Right atrium auricular region (tissue), 2 donors: ENCODE results near the gene MSL3. TPM values are rescaled to one million over a fixed set of nuclear protein-coding genes. Genes with fewer than 3 reads are reported as not detected.

Source experiments
- DNase-seq: peaks from one replicate; pipeline ENCODE4 v3.0.0-alpha.2; 2019; ENCODE audit warnings: low spot score
- H3K27ac ChIP-seq, 2 donors: fragments of 200-600 bp; sonication (generic); 1 replicate in 1 of 2; 2 replicates in 1 of 2; pipeline ENCODE4 v1.5.1; 2016 to 2019
- H3K27me3 ChIP-seq, 2 donors: fragments of 200-600 bp; sonication (generic); one replicate each; pipeline versions ENCODE4 v1.5.1 to v1.6.0; 2017 to 2019
- H3K36me3 ChIP-seq: fragments of 200-600 bp; sonication (generic); one replicate; pipeline ENCODE4 v1.5.1; 2016
- H3K4me1 ChIP-seq, 2 donors: fragments of 200-600 bp; sonication (generic); one replicate each; pipeline versions ENCODE4 v1.5.1 to v1.6.0; 2017 to 2019
- H3K4me3 ChIP-seq, 2 donors: fragments of 200-600 bp; sonication (generic); 1 replicate in 1 of 2; 2 replicates in 1 of 2; pipeline ENCODE4 v1.5.1; 2017 to 2019; ENCODE audit warnings: mild to moderate bottlenecking in 1 of 2, moderate library complexity in 1 of 2
- H3K9me3 ChIP-seq, 2 donors: fragments of 200-600 bp; sonication (generic); one replicate each; pipeline ENCODE4 v1.5.1; 2019
- CTCF ChIP-seq, 2 donors: fragments of 200-600 bp; sonication (generic); IDR thresholded peaks; one replicate each; pipeline ENCODE4 v1.5.1; 2019; ENCODE audit warnings: antibody characterized with exemption in 2 of 2
- total RNA-seq, 2 donors: library from RNA; depleted of rRNA; stranded (reverse); fragments of >200 nt; gene quantifications; one replicate each; pipeline ENCODE4 v1.1.0, GENCODE V29; 2016

Gene MSL3
- total RNA-seq, 2 donors from 2014 or later, result 11.4 to 13.2 TPM

- DNase-seq, result no peak
- Histone ChIP-seq H3K36me3 (peaks cover 6% of the 10 kb centered on the region), H3K9me3 (no peaks in the 10 kb centered on the region), H3K27ac (no peak overlapping the region), H3K27me3 (no peaks in the 10 kb centered on the region), H3K4me3 (no peak overlapping the region), H3K4me1 (no peaks in the 10 kb centered on the region)
- TF ChIP-seq CTCF (IDR thresholded peaks at IDR 0.05), result peak; percentile 68 to 85
These were observed 12.3 kb downstream of the MSL3 start for GRCh38 chrX:11770320-11770719.

- TF ChIP-seq CTCF (IDR thresholded peaks at IDR 0.05), result no peak
- H3K27ac ChIP-seq, result no peak overlapping the region
- H3K27me3 ChIP-seq, result no peaks in the 10 kb centered on the region
- H3K4me3 ChIP-seq, result no peak overlapping the region
- no peaks in the 10 kb centered on the region for H3K36me3 ChIP-seq
- H3K4me1 ChIP-seq, result no peaks in the 10 kb centered on the region
- DNase-seq, result no peak
- H3K9me3 ChIP-seq, result no peaks in the 10 kb centered on the region
These were observed 20.2 kb downstream of the MSL3 start for GRCh38 chrX:11778230-11778629.

- H3K9me3 ChIP-seq, result no peaks in the 10 kb centered on the region
- no peak overlapping the region for H3K4me3 ChIP-seq
- no peaks in the 10 kb centered on the region for H3K27me3 ChIP-seq
- no peaks in the 10 kb centered on the region for H3K36me3 ChIP-seq
- no peak overlapping the region for H3K27ac ChIP-seq
- no peak for TF ChIP-seq CTCF (IDR thresholded peaks at IDR 0.05)
- H3K4me1 ChIP-seq, result no peaks in the 10 kb centered on the region
- DNase-seq, result no peak
These were observed 23.1 kb downstream of the MSL3 start for GRCh38 chrX:11781133-11781532.

- TF ChIP-seq CTCF (IDR thresholded peaks at IDR 0.05), result no peak
These were observed 23.8 kb downstream of the MSL3 start for GRCh38 chrX:11781734-11782370.

GRCh38 chrX:11784543-11784942, 26.5 kb downstream of the MSL3 start:
- no peak for DNase-seq

More at GRCh38 chrX:11781734-11782370, 23.8 kb downstream of the MSL3 start:
- Histone ChIP-seq H3K4me3 (no peak overlapping the region), H3K36me3 (no peaks in the 10 kb centered on the region), H3K9me3 (no peaks in the 10 kb centered on the region), H3K27me3 (no peaks in the 10 kb centered on the region), H3K4me1 (no peaks in the 10 kb centered on the region), H3K27ac (no peak overlapping the region)
- DNase-seq, result no peak

More at GRCh38 chrX:11784543-11784942, 26.5 kb downstream of the MSL3 start:
- no peak for TF ChIP-seq CTCF (IDR thresholded peaks at IDR 0.05)
- Histone ChIP-seq H3K27me3 (no peaks in the 10 kb centered on the region), H3K4me3 (no peak overlapping the region), H3K27ac (no peak overlapping the region), H3K36me3 (no peaks in the 10 kb centered on the region), H3K4me1 (no peaks in the 10 kb centered on the region), H3K9me3 (no peaks in the 10 kb centered on the region)
